ENCODE measurements around the gene CNNM3.

CNNM3 gene

GRCh38 chr2:96800061-96801004 lies 15.7 kb upstream of the CNNM3 start:
- H4K8ac ChIP-seq (ENCODE audit: low read depth, low read length) = peak overlapping the region; percentile 45
- H2BK120ac ChIP-seq (ENCODE audit: low read depth, low read length) = no peak overlapping the region
- H3K79me1 ChIP-seq (ENCODE audit: low read depth, low read length) = peaks cover 8% of the 10 kb centered on the region
- H3K18ac ChIP-seq (ENCODE audit: low read length) = peak overlapping the region; percentile 67
- H3K4ac ChIP-seq (ENCODE audit: low read length) = no peak overlapping the region
- no peak overlapping the region for H2BK15ac ChIP-seq (ENCODE audit: low read length)
- DNase-seq (ENCODE audit: low spot score) = no peak
- peak overlapping the region; percentile 85 for H3K23ac ChIP-seq (ENCODE audit: low read depth, low read length, poor library complexity)
- H4K91ac ChIP-seq (ENCODE audit: low read depth, low read length, poor library complexity) = no peak overlapping the region
- H3K14ac ChIP-seq (ENCODE audit: low read length) = no peak overlapping the region
- H2AFZ ChIP-seq (ENCODE audit: low read length) = no peak overlapping the region
- H3K9ac ChIP-seq (ENCODE audit: low read depth, low read length, poor library complexity) = peak overlapping the region; percentile 12
- H3K36me3 ChIP-seq (replicated peaks in 1 of 2; ENCODE audit: control insufficient read depth in 2 of 2, insufficient read depth in 2 of 2, low read length in 2 of 2) = peaks cover 9 to 26% of the 10 kb centered on the region in 2 donors
- no peak overlapping the region for H2BK5ac ChIP-seq (ENCODE audit: low read length)
- no peak overlapping the region for H2BK12ac ChIP-seq (ENCODE audit: low read length)
- WGBS, 2 donors (ENCODE audit: extremely low coverage in 2 of 2, insufficient read length in 2 of 2, insufficient replicate concordance in 1 of 2) = no CpG with 5 or more reads among the region's 27 CpGs
- H3K27ac ChIP-seq (replicated peaks; ENCODE audit: low read length) = peak overlapping the region; percentile 26
- H3K27me3 ChIP-seq (ENCODE audit: control insufficient read depth in 3 of 3, insufficient read depth in 3 of 3, low read depth in 1 of 3, low read length in 3 of 3) = no peaks in the 10 kb centered on the region
- H2AK5ac ChIP-seq (ENCODE audit: low read depth, low read length) = peak overlapping the region; percentile 75
- H3K4me2 ChIP-seq (ENCODE audit: insufficient read depth, low read length, poor library complexity, severe bottlenecking) = no peak overlapping the region
- peaks cover 0 to 6% of the 10 kb centered on the region in 2 donors for H3K9me3 ChIP-seq (replicated peaks in 1 of 2; ENCODE audit: control insufficient read depth in 2 of 2, insufficient read depth in 1 of 2, low read depth in 1 of 2, low read length in 2 of 2)
- no peaks in the 10 kb centered on the region for H3K4me1 ChIP-seq (ENCODE audit: control insufficient read depth in 2 of 2, insufficient read depth in 1 of 2, low read depth in 1 of 2, low read length in 2 of 2)
- H3K4me3 ChIP-seq (ENCODE audit: low read length in 2 of 2) = no peak overlapping the region

- H3K4me1 ChIP-seq (ENCODE audit: control insufficient read depth in 2 of 2, insufficient read depth in 1 of 2, low read depth in 1 of 2, low read length in 2 of 2) = no peaks in the 10 kb centered on the region
- peaks cover 8% of the 10 kb centered on the region for H3K79me1 ChIP-seq (ENCODE audit: low read depth, low read length)
- peak; percentile 43 for DNase-seq (ENCODE audit: low spot score)
- no peak overlapping the region for H2BK15ac ChIP-seq (ENCODE audit: low read length)
- H2AFZ ChIP-seq (ENCODE audit: low read length) = no peak overlapping the region
- no peak overlapping the region for H3K4me2 ChIP-seq (ENCODE audit: insufficient read depth, low read length, poor library complexity, severe bottlenecking)
- peak overlapping the region; percentile 12 for H3K9ac ChIP-seq (ENCODE audit: low read depth, low read length, poor library complexity)
- H2BK12ac ChIP-seq (ENCODE audit: low read length) = no peak overlapping the region
- H2BK120ac ChIP-seq (ENCODE audit: low read depth, low read length) = no peak overlapping the region
- H3K23ac ChIP-seq (ENCODE audit: low read depth, low read length, poor library complexity) = peak overlapping the region; percentile 85
- H3K27me3 ChIP-seq (ENCODE audit: control insufficient read depth in 3 of 3, insufficient read depth in 3 of 3, low read depth in 1 of 3, low read length in 3 of 3) = no peaks in the 10 kb centered on the region
- H3K27ac ChIP-seq (replicated peaks; ENCODE audit: low read length) = no peak overlapping the region
- H3K36me3 ChIP-seq (replicated peaks in 1 of 2; ENCODE audit: control insufficient read depth in 2 of 2, insufficient read depth in 2 of 2, low read length in 2 of 2) = peaks cover 9 to 26% of the 10 kb centered on the region in 2 donors
- H3K4me3 ChIP-seq (ENCODE audit: low read length in 2 of 2) = no peak overlapping the region
- no peak overlapping the region for H3K4ac ChIP-seq (ENCODE audit: low read length)
- peaks cover 0 to 6% of the 10 kb centered on the region in 2 donors for H3K9me3 ChIP-seq (replicated peaks in 1 of 2; ENCODE audit: control insufficient read depth in 2 of 2, insufficient read depth in 1 of 2, low read depth in 1 of 2, low read length in 2 of 2)
- no peak overlapping the region for H3K14ac ChIP-seq (ENCODE audit: low read length)
- H4K91ac ChIP-seq (ENCODE audit: low read depth, low read length, poor library complexity) = no peak overlapping the region
- no peak overlapping the region for H2BK5ac ChIP-seq (ENCODE audit: low read length)
- WGBS, 2 donors (ENCODE audit: extremely low coverage in 2 of 2, insufficient read length in 2 of 2, insufficient replicate concordance in 1 of 2) = no CpG with 5 or more reads among the region's 15 CpGs
- H3K18ac ChIP-seq (ENCODE audit: low read length) = peak overlapping the region; percentile 67
- H2AK5ac ChIP-seq (ENCODE audit: low read depth, low read length) = peak overlapping the region; percentile 75
- H4K8ac ChIP-seq (ENCODE audit: low read depth, low read length) = peak overlapping the region; percentile 45
Measured at GRCh38 chr2:96801005-96801785, 14.9 kb upstream of the CNNM3 start.

GRCh38 chr2:96801786-96802595 lies 14.1 kb upstream of the CNNM3 start:
- Histone ChIP-seq H3K27me3 (ENCODE audit: control insufficient read depth in 3 of 3, insufficient read depth in 3 of 3, low read depth in 1 of 3, low read length in 3 of 3) (no peaks in the 10 kb centered on the region), H3K23ac (ENCODE audit: low read depth, low read length, poor library complexity) (no peak overlapping the region), H3K36me3 (replicated peaks in 1 of 2; ENCODE audit: control insufficient read depth in 2 of 2, insufficient read depth in 2 of 2, low read length in 2 of 2) (peaks cover 9 to 26% of the 10 kb centered on the region in 2 donors), H2BK120ac (ENCODE audit: low read depth, low read length) (no peak overlapping the region), H3K4me3 (ENCODE audit: low read length in 2 of 2) (no peak overlapping the region), H3K9ac (ENCODE audit: low read depth, low read length, poor library complexity) (no peak overlapping the region), H4K91ac (ENCODE audit: low read depth, low read length, poor library complexity) (no peak overlapping the region), H2BK15ac (ENCODE audit: low read length) (no peak overlapping the region), H3K4ac (ENCODE audit: low read length) (no peak overlapping the region), H2AFZ (ENCODE audit: low read length) (no peak overlapping the region), H2BK5ac (ENCODE audit: low read length) (no peak overlapping the region), H3K4me2 (ENCODE audit: insufficient read depth, low read length, poor library complexity, severe bottlenecking) (no peak overlapping the region), H2AK5ac (ENCODE audit: low read depth, low read length) (no peak overlapping the region), H4K8ac (ENCODE audit: low read depth, low read length) (no peak overlapping the region), H3K18ac (ENCODE audit: low read length) (no peak overlapping the region), H3K14ac (ENCODE audit: low read length) (no peak overlapping the region), H3K27ac (replicated peaks; ENCODE audit: low read length) (no peak overlapping the region), H3K9me3 (replicated peaks in 1 of 2; ENCODE audit: control insufficient read depth in 2 of 2, insufficient read depth in 1 of 2, low read depth in 1 of 2, low read length in 2 of 2) (peaks cover 0 to 8% of the 10 kb centered on the region in 2 donors), H3K79me1 (ENCODE audit: low read depth, low read length) (peaks cover 7% of the 10 kb centered on the region), H3K4me1 (ENCODE audit: control insufficient read depth in 2 of 2, insufficient read depth in 1 of 2, low read depth in 1 of 2, low read length in 2 of 2) (no peaks in the 10 kb centered on the region), H2BK12ac (ENCODE audit: low read length) (no peak overlapping the region)
- no peak for DNase-seq (ENCODE audit: low spot score)
- no CpG with 5 or more reads among the region's 10 CpGs for WGBS, 2 donors (ENCODE audit: extremely low coverage in 2 of 2, insufficient read length in 2 of 2, insufficient replicate concordance in 1 of 2)
